Activated naive CD4-positive, alpha-beta T cell treated with Interleukin-2 at 50 U/mL for 16 hours (primary cell): ENCODE measurements around the gene C16orf74.

Experiments used
- DNase-seq: peaks from one replicate; pipeline ENCODE4 v3.0.0-alpha.2; 2020

Gene C16orf74

DNA sequence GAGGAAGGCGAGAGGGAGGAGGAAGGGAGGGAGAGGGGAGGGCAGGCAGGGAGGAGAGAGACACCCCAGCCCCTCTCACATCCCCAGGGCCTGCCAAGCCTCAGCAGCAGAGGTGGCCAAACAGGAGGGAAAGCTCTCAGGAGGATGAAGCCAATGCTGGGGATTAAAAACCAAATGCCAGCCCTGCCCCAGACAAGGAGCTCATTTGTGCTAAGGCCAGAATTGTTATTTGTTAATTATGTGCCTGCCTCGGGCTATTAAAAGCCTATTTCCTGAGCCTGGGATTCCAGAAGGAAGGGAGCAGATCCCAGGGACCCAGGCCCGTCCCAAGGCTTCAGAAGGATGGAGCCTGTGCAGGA is 34.2 kb downstream of the C16orf74 start:
- no peak for DNase-seq

DNA sequence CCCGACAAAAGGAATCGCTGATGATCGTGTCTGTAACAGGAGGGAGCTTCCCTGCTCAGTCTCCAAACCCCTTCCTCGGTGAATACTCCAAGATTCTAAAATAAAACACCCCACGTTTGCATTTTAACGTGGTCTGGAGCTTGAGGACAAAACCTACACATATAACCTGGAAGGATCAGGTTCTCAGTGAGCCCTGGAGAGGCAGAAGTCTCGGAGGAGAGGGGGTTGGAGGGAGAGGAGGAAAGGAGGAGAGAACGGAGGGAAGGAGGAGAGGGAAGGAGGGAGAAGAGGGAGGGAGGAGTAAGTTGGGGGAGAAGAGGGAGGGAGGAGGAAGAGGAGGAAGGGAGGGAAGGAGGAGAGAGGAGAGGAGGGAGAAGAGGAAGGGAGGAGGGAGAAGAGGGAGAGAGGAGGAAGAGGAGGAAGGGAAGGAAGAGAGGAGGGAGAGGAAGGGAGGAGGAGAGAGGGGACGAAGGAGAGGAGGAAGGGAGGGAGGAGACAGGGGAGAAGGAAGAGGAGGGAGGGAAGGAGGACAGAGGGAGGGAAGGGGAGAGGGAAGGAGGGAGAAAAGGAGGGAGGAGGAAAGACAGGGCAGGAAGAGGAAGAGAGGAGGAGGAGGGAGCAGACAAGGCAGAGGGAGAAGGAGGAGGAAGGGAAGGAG is 34.7 kb downstream of the C16orf74 start:
- DNase-seq = no peak

DNA sequence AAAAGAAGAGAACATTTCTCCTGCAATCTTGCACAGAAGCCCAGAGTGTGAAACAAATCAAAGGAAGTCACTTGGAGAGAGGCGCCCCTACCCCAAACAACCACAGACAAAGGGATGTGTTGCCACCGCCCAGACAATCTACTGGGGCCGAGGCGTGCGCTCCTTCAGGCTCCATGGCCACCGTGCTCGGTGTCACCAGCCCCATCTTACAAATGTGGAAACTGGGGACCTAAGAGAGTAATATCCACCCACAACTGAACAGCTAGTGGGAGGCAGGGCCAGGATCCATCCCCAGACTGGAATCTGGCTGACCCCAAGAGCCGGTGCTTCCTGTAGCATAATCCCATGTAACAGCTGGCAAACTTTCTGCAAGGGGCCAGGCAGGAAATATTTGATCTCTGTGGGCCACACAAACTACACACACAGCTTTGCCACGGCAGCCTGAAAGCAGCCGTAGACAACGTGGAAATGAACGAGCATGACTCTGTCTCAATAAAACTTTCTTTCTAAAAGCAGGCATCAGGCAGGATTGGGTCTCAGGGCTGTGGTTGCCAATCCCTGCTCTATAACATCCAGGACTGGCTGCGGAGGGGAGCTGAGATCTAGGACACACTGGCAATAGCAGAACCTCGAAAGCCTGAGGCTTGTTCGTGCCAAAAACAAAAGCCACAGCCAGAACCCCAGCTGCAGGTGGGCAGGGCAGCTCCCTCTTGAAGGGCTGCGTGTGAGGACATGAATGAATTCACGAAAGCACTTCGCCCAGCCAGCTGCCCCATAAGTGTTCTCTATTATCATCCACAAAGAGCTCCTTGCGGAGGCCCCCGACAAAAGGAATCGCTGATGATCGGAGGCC is 35.5 kb downstream of the C16orf74 start:
- DNase-seq = no peak

DNA sequence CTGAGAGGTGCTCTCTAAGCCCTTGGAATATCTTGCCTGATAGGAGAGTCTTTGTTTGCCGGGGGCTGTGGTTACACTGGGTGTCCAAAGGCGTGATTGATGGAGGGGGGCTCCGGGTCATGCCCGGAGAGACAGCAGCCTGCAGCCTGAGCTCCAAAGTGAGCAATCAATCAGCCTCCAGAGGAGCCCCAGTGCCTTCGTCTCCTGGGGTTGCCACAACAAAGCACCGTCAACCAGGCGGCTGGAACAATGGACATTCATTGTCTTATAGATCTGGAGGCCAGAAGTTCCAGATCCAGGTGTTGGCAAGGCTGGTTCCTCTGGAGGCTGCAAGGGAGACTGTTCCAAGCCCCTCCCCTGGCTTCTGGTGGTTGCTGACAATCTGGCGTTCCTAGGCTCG is 38.1 kb downstream of the C16orf74 start:
- DNase-seq = no peak

DNA sequence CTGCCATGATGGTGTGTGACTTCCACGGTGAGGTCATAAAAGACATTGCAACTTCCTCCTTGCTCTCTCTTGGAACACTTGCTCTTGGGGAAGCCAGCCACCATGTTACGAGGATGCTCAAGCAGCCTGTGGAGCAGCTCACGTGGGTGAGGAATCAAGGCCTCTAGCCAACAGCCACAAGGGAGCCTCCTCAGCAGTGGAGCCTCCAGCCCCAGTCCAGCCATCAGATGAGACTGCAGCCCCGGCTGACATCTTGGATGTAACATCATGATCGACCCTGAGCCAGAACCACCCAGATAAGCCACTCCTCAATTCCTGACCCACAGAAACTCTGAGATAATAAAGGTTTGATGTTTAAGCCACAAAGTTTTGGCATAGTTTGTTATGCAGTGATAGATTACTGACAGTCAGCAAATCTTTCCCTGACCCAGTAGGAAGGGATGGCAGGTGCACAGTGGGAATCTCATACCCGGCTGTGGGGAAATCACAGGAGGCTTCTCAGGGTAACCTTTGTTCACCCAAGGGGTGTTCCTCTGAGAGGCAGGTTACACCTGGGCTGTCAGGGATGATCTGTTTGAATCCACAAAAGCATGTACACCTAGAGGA is 38.8 kb downstream of the C16orf74 start:
- DNase-seq = no peak

DNA sequence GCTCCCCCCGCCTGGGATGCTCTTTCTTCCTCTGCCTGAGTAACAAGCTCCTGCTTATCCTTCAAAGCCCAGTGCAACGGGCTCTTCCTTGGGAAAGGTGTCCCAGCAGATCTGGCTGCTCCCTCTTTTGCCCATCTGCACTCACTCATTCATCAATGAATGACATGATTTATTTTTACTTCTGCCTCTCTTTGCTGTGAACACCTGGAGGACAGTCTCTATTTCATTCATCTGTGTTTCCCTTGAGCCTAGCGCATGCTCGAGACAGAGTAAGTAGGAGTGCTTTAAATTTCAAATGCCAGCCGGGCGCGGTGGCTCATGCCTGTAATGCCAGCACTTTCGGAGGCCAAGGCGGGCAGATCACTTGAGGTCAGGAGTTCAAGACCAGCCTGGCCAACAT is 40.2 kb downstream of the C16orf74 start:
- no peak for DNase-seq

DNA sequence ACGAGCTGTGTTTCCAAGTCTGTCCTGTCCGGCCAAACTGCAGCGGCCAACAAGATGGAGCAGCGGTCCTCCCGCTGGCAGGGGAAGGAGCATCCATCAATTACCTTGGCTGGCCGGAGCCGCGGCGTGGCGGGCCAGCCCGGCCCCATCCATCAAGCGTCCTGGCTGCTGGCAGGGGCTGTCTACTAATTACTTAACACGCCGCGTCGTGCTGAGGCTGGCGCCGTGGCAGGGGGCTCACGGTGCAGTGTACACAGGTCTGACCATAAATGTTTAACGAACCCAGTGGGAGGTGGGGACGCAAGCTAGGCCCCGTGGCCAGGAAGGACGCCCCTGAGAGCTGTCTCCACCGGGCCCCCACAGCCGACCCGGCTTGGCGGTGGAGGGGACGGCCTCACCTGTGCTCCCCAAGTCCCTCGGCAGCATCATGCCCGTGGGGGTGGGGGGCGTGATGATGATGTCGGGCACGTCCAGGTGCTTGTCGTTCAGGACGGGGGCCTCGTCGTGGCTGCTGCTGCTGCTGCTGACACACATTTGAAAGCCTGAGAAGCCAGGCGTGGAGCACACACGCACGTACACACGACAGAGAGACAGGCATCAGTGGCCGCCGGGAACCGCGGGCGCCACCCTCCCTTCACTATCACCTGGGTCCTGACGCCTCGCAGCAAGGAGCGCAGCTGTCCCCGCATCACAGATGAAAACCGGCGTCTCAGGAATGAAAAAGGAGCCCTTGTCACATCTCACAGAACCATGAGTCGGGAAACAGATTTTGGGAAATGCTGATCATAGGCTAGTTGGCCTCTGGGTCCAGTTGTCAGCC is 40.9 kb downstream of the C16orf74 start:
- no peak for DNase-seq

DNA sequence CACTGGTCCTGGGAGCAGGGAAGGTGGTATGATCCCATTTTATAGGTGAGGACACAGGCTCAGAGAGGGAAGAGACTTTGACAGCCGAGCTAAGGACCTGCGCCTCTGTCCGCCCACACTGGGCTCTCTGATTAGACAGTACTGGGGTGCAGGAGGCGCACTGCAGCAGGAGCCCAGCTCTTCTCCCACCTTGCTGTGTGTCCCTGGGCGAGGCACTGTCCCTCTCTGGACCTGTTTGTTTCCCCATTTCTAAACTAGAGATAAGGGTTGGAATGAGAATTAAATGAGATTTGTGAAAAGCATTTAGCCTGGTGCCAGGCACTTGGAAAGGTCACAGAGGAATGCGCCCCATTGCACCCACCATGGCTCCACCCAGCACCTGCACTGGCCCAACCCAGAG is 42.6 kb downstream of the C16orf74 start:
- DNase-seq = no peak

DNA sequence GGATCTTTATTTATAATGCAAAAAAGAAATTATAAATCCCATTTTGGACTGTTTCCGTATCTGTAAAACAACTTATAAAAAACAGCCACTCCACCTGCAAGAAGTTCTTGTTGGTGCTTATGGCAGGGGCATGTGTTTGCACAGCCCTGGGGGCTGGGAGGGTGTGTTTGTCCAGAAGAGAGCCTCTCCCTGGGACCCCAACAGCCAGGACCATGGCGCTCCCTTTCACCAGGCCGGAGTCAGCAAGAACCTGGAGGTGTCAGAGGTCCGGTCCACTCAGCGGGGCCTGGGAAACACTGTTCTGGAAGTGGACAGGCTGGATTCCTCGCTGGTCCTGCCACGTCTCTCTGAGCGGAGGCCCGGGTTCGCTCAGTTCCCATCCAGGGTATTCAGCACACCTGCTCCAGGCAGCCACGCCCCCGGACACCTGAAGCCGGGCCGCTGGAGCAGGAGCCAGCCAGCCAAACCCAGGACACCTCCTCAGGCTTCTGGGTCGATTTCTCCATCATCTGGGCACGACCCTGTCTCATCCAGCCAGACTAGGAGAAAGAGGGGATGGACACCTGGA is 43.3 kb downstream of the C16orf74 start:
- no peak for DNase-seq

DNA sequence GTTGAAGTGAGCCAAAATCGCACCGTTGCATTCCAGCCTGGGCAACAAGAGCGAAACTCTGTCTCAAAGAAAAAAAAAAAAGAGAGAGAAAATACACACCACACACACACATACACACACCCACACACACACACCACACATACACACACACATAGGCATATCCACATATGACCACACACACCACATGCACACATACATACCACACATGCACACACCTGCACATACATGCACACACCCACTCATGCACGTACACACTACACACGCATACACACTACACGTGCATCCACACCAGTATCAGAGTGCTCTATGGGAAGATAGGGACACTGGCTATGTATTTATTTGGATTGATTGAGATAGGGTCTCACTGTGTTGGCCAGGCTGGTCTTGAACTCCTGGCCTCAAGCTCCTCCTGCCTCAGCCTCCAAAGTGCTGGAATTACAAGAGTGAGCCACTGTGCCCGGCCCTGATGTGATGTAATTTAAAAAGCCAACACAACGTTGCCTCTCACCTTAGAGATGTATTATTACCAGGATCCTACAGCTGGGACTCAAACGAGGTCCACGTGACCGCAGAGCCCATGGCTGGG is 44.4 kb downstream of the C16orf74 start:
- no peak for DNase-seq

DNA sequence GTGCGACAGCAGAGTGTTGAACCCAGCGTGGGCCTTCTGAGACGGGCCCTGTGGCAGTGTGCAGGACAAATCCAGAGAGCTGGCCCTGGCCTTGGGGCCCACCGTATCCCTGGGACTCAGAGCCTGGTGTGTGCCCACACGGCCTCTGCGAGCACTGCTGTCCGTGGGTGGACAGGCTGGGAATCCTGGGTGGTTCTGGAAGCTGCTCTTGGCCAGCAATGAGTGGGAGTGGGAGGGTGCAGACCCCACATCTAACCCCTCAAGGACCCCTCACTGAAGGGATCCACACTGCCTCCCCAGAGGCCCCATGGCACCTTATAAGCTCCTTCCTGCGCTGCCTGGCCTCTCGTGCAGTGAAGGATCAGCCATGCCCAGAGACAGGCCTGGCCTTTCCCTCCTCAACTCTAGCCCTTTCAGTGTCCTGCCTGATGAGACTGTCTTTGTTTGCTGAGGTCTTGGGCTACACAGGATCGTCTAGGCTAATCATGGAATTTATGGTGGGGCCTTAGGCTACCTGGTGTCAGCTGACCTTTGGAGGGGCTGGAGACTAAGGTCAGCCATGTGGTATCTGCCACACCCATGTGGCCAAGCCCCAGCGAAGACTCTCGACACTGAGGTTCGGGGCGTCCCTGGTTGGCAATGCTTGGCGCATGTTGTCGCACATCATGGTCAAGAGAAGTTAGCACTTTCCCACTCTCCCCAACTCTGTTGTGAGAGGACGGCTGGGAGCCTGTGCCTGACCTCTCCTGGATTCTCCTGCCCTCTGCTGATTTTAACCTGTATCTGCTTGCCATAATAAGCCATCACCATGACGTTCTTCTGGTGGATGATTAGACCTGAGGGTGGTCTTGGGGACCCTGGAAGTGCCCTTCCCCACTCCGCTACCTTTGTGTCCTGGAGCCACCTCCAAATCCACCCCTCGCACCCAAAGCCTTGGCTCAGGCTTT is 45.7 kb downstream of the C16orf74 start:
- no peak for DNase-seq

DNA sequence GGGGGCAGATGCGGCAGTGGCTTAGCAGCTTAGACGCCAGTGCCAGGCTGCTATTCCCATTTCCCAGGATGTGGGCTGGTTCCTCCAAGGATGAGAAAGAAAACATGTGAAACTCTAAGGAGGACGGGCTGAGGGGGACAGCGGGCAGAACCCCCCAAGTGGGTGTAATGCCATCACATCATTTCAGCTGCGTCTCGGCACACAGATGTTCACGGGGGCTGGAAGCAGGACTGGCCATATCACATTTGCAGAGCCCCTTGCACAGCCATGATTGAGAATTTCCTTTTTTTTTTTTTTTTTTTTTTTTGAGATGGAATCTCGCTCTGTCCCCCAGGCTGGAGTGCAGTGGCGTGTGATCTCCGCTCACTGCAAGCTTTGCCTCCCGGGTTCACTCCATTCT is 46.9 kb downstream of the C16orf74 start:
- DNase-seq = no peak

DNA sequence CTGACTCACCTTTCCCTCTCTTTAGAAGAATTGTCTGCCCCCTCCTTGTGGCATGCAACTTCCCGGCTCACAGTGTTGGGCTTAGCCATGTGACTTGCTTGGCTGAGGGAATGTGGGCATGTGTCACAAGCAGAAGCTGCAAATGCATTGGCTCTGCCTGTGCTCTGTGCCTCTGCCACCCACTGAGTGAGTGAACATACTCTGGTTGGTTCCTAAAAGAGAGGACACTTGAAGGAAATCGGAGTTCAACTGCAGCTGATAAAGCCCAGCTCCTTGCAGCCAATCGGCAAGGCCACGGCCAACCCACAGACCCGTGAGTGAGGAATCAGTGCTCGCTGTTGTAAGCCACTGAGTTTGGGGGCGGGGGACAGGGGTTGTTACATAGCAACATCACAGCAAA is 51.3 kb downstream of the C16orf74 start:
- no peak for DNase-seq

DNA sequence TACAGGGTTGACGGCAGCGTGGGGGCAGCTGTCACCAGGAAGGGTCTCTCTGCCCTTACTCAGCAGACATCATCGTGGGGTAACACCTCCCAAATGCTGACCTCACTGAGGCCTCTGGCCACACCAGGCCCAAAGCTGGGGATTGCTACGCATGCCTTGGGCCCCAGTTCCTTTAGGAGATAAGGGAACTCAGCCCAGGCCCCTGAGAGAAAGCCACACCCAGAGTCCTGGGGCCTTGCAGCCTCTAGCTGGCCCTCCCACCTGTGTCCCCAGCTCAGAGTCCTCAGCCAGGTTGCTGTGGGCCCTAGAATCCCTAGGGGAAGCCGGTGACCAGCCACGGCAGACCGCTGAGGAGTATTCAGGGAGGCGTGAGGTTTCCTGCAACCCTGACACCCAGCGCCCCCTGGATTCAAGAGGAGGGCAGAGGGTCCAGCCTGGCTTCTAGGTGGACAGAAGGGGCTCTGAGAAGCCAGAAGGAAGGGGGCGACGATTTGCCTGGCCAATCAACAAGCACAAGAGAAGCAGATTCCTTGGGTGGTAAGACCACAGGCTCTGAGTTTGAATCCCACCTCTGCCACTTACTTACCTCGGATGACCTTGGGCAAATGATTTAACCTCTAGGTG is 51.8 kb downstream of the C16orf74 start:
- DNase-seq = no peak

DNA sequence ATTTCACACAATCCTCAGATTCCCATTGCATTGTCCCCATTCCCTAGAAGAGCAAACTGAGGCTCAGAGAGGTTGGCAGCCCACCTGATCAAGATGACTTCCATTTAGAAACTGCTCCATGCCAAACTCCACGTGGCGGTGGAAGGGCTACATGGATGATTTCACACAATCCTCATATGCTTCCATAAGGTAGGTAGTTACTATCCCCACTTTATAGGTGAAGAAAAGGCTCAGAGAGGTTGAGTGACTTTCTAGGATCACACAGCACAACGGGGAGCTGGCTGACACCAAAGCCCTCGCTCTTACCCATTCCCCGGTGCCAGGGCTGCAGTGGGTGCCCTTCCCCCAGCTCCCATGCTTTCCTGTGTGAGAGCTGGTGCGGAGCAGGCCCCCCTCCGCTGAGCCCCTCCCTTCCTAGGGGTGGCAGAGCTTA is 52.4 kb downstream of the C16orf74 start:
- no peak for DNase-seq

DNA sequence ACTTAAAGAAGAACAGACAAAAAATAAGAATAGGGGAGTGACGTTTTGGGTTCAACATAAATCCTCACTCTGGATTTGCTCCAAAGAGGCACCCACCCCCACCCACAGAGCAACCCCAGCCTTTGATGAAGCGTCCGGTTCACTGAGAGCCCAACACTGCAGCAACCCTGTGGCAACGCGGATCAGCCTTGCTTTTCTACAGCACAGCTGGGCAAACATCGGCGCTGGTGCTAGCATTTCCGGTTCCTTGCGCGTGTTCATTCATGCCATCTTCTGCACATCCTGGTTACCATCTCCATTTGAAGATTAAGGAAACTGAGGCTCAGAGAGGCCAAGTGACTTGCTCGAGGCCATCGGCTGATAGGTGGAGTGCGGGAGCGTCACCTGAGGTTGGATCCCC is 53.5 kb downstream of the C16orf74 start:
- DNase-seq = no peak

DNA sequence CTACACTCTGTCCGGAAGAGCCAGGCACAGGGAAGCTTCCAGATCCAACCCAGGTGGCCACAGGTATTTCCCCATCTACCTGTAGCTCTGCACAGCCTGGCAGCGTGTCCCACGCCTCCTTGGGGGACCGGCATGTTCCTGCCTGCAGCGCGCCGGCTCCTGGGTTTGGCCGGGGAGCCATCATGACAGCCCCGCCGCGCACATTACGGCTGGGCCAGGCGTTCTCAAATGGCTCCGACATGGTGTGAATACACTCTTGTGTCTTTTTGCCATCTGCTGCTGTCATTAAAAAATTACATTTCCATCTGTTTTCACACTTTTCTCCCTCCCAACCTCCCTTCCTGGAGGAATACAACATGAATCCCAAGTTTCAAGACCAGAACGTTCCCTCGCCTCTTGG is 54.1 kb downstream of the C16orf74 start:
- DNase-seq = no peak

DNA sequence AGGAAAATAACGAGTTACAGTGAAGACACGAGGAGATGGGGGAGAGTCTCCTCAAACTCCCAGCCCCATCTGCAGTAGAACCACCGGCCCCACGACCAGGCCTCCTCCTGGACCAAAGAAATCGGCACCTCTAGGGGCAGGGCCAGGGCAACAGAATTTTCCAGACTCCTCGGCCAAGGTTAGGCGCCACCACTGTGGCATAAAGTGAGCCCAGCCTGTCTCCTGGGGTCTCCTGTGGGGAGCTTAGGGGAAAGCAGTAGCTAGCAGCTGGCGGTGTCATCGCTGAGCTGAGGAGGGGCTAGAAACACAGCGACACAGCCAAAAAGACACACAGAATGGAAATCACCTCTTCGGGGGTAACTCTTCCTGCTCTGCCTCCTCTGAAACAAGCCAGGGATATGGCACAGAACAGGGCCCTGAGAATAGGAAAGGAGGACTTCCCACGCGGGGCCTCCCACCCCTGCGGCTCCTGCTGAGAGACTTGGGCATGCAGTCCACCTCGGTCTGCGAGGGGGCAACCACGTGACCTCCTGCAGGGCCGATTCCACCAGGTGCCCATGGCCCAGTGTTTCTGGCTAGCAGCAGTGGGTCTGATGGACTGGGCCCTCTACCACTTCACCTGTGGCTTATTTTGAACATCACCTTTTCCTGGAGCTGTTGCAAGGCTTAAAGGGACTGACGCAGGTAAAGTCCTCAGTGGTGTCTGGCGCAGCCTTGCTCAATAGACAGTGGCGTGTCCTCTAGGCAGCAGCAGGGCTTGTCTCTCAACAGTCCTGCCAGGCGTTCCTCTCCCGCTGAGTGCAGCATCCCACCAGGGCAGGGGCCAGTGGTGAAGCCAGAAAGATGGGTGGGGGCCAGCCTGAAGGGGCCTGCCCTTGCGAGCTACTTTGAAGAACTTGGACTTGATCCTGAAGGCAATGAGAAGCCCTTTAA is 55.4 kb downstream of the C16orf74 start:
- no peak for DNase-seq

DNA sequence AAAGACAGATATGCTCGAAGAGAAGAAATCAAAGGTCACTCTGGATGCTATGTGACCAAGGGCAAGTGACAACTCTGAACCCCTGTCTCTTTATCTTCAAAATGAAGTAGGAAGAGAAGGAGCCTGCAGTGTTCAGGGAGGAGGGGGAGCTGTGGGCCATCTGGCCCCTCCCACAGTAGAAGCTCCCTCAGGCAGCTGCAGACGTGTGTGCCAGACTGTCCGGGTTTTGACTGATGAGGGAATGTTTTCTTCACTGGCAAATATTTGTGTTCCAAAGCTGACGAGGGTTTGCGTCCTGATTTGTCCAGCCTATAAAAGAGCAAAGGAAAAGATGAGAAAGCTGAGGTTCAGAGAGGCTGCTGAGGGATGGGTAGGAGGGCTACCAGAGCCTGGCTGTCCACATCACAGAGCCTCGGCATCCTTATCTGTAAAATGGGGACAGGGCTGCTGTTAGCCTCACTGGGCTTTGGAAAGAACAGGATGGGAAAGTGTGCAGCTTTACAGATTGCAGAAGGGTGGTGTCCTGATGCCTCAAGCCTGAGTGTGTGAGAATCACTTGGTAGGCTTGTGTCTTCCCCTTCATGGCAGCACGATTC is 60.3 kb downstream of the C16orf74 start:
- no peak for DNase-seq
